ENCODE measurements around the gene PGRMC1.

GRCh38 chrX:119208401-119209057, 27.6 kb upstream of the PGRMC1 start:
- TF ChIP-seq EZH2phosphoT487 (IDR thresholded peaks at IDR 0.05) (no peak), CTCF (IDR thresholded peaks at IDR 0.05) (no peak), EZH2 (IDR thresholded peaks at IDR 0.05) (no peak)
